Measurements from ENCODE around the gene MKNK2. TPM values are rescaled to one million over a fixed set of nuclear protein-coding genes. Genes with fewer than 3 reads are reported as not detected.

Gene MKNK2
- total and polyA plus RNA-seq, 10 donors = 88.2 to 389 (median 220) TPM

DNA sequence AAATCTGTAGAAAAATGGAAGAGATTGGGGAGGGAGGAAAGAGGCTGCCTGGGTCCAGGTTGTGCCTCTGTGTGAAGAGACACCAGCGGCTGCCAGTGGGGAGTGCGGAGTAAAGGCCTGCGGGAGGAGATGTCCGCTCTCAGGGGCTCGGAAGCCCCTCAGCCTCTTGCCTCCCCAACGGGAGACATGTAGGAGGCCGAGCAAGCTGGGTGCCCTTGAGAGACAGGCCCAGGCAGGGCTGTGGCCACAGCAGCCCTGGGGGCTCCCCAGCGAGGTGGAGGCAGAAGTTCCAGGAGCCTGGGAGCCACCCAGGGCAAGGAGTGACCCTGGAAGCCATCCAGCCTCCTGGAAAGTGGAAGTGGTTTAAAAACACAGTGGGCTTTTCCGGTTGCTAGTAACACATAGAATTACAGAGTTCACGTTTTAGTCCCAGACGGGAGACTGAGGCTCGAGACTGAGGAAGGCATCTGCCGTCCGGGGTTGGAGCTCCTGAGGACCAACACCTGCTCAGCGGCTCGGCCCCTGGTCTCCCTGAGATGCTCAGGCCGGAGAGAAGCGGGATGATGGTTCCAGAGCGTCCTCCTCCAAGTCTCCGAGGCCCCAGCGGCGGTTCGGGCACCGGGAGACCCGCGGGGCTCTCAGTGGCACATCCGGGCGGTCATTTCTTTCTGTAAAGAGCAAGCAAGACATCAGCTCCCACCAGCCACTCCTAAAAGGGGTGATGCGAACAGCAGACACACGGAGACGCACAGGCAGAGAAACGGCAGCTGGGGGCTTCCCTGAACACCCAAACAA, 21.9 kb upstream of the MKNK2 start:
- H3K36me3 ChIP-seq = peaks cover 3 to 79% (median 70%) of the 10 kb centered on the region in 6 donors
- peak in 1 of 3 donors; percentile 61 for TF ChIP-seq POLR2AphosphoS5 (IDR thresholded peaks at IDR 0.05)
- no peak for TF ChIP-seq POLR2A (IDR thresholded peaks at IDR 0.05)
- no peaks in the 10 kb centered on the region for H3K9me3 ChIP-seq
- 80 to 90% (median 85%) methylated on average over 23 to 32 of the region's 32 CpGs for WGBS, 5 donors
- H3K4me1 ChIP-seq = peaks cover 25 to 83% (median 47%) of the 10 kb centered on the region in 6 donors
- H3K27me3 ChIP-seq (replicated peaks in 1 of 7) = no peaks in the 10 kb centered on the region
- intact Hi-C loops (cut with DNase I; ENCODE audit: low total_unique reads) = no loop called here
- peak overlapping the region in 7 of 8 donors; percentile 69 to 91 (median 86) for H3K27ac ChIP-seq
- DNase-seq = peak; percentile 74
- H3K4me3 ChIP-seq = peak overlapping the region in 1 of 8 donors; percentile 39

DNA sequence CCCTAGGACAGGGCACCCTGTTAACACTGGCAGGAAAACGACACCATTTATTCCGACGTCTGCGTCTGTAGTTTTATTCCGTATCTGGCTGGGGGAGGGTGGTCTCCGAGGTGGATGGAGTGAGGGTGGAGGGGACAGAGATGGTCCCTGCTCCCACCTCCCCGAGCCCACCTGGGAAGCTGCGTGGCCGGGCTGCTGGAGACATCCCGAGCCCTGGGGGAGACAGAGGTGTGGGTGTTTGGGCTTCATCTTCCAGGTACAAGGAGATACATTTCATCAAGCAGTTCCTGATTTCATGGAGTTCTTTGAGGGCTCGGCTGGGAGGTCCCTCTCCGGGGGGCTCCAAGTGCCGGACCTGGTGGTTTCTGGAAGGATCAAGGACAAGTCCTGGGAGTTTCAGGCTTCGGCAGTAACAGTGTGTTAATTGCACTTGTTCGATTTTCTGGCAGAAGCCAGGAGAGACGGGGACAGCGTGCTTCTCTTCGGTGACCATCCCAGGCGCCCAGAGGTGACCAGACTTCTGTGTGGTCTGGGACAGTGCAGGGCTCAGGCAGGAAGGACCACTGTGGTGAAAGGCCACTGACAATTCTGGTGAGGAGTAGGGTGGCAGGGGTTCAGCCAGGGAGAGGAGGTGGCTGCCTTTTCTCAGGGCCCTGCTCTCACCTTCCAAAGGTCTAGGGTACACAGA, 20.1 kb upstream of the MKNK2 start:
- H3K27me3 ChIP-seq (replicated peaks in 1 of 7) = no peaks in the 10 kb centered on the region
- peaks cover 0 to 61% (median 52%) of the 10 kb centered on the region in 6 donors for H3K36me3 ChIP-seq
- TF ChIP-seq POLR2A (IDR thresholded peaks at IDR 0.05) (no peak), POLR2AphosphoS5 (IDR thresholded peaks at IDR 0.05) (peak; percentile 25 to 76 (median 49))
- TF ChIP-seq, protein P1, sequence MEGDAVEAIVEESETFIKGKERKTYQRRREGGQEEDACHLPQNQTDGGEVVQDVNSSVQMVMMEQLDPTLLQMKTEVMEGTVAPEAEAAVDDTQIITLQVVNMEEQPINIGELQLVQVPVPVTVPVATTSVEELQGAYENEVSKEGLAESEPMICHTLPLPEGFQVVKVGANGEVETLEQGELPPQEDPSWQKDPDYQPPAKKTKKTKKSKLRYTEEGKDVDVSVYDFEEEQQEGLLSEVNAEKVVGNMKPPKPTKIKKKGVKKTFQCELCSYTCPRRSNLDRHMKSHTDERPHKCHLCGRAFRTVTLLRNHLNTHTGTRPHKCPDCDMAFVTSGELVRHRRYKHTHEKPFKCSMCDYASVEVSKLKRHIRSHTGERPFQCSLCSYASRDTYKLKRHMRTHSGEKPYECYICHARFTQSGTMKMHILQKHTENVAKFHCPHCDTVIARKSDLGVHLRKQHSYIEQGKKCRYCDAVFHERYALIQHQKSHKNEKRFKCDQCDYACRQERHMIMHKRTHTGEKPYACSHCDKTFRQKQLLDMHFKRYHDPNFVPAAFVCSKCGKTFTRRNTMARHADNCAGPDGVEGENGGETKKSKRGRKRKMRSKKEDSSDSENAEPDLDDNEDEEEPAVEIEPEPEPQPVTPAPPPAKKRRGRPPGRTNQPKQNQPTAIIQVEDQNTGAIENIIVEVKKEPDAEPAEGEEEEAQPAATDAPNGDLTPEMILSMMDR (IDR thresholded peaks at IDR 0.05 in 8 of 11, conservative IDR thresholded peaks at IDR 0.05 in 3 of 11) = no peak
- 82 to 95% (median 92%) methylated on average over 19 of the region's 19 CpGs for WGBS, 5 donors
- H3K27ac ChIP-seq = peak overlapping the region in 3 of 8 donors; percentile 42 to 91 (median 62)
- intact Hi-C loops (cut with DNase I; ENCODE audit: low total_unique reads) = no loop called here
- DNase-seq = no peak
- no peaks in the 10 kb centered on the region for H3K9me3 ChIP-seq
- no peak overlapping the region for H3K4me3 ChIP-seq
- H3K4me1 ChIP-seq = peaks cover 25 to 75% (median 46%) of the 10 kb centered on the region in 6 donors

DNA sequence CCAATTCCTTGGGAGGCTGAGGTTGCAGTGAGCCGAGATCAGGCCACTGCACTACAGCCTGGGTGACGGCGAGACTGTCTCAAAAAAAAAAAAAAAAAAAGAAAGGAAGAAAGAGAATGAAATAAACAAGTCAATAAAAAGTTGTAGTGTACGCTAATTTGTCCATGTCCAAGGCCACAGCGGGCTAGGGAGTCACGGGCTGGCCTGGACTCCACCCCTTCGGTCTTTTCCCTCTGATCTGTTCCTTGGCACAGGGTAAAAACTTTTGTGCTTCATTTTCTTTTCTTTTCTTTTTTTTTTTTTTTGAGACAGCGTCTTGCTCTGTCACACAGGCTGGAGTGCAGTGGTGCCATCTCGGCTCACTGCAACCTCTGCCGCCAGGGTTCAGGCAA, 19.4 kb upstream of the MKNK2 start:
- Histone ChIP-seq H3K4me3 (no peak overlapping the region), H3K36me3 (peaks cover 0 to 54% (median 45%) of the 10 kb centered on the region in 6 donors), H3K9me3 (no peaks in the 10 kb centered on the region), H3K27ac (peak overlapping the region in 5 of 8 donors; percentile 52 to 74 (median 62)), H3K27me3 (replicated peaks in 1 of 7) (no peaks in the 10 kb centered on the region), H3K4me1 (peaks cover 25 to 73% (median 44%) of the 10 kb centered on the region in 6 donors)
- no peak for DNase-seq
- WGBS, 5 donors = 79 to 91% (median 87%) methylated on average over 10 of the region's 10 CpGs
- no peak for TF ChIP-seq POLR2A (IDR thresholded peaks at IDR 0.05)
- no peak for TF ChIP-seq POLR2AphosphoS5 (IDR thresholded peaks at IDR 0.05)
- TF ChIP-seq, protein P1 (IDR thresholded peaks at IDR 0.05 in 8 of 11, conservative IDR thresholded peaks at IDR 0.05 in 3 of 11) = no peak
- intact Hi-C loops (cut with DNase I; ENCODE audit: low total_unique reads) = no loop called here

DNA sequence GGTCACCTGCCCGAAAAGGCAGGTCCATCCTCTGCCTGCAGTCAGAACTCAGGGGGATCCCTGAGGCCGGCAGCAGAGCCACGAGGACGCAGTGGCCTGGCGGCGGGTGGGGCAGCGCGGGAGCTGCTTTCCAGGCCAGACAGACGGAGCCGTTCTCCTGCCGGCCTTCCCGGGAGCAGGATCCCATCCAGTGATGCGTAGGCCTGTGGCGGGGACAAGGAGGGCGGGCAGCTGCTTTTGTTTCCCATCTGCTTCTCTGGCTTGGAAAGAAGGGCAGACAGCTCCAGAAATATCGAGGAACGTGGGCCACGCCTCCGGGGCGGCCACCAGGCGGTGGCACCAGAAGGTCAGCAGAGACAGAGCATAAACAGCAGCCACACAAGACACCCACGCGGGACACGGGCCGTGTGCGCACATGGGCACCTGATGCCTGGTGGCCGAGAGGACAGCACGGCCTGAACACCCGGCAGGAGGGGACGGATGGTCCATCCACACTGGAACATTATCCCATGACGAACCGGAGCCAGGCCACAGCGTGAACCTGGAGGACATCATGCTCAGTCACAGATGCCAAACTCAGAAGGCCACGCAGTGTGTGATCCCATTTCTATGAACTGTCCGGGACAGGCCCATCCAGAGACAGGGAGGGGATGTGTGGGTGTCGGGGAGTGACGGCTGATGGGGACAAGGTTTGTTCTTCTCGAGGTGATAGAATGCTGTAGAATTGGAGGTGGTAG, 13.9 kb upstream of the MKNK2 start:
- no peaks in the 10 kb centered on the region for H3K27me3 ChIP-seq (replicated peaks in 1 of 7)
- no peaks in the 10 kb centered on the region for H3K36me3 ChIP-seq
- intact Hi-C loops (cut with DNase I; ENCODE audit: low total_unique reads) = loop anchor here (5.0 kb wide), 1 partner anchor 48 kb away; the partner anchor contains the start of gene BTBD2
- peaks cover 28 to 82% (median 46%) of the 10 kb centered on the region in 6 donors for H3K4me1 ChIP-seq
- WGBS, 5 donors = 77 to 90% (median 81%) methylated on average over 24 to 38 of the region's 38 CpGs
- peak overlapping the region in 7 of 8 donors; percentile 39 to 77 (median 67) for H3K27ac ChIP-seq
- no peaks in the 10 kb centered on the region for H3K9me3 ChIP-seq
- TF ChIP-seq POLR2AphosphoS5 (IDR thresholded peaks at IDR 0.05) = peak; percentile 52 to 86 (median 73)
- TF ChIP-seq POLR2A (IDR thresholded peaks at IDR 0.05) = no peak
- TF ChIP-seq, protein P1 (IDR thresholded peaks at IDR 0.05 in 8 of 11, conservative IDR thresholded peaks at IDR 0.05 in 3 of 11) = no peak
- H3K4me3 ChIP-seq = no peak overlapping the region
- peak; percentile 72 for DNase-seq
